ENCODE results near the gene RND1.

- TF ChIP-seq MAX (IDR thresholded peaks at IDR 0.05; ENCODE audit: low read depth) (no peak), USF1 (IDR thresholded peaks at IDR 0.05; ENCODE audit: borderline replicate concordance, low read depth) (no peak), RXRA (IDR thresholded peaks at IDR 0.05; ENCODE audit: borderline replicate concordance, low read depth) (no peak)
Observed at GRCh38 chr12:48883305-48884161, 17.9 kb upstream of the RND1 start.

Measured in SK-N-SH (cell line).